CD8-positive, alpha-beta memory T cell (primary cell): Measurements from ENCODE around the gene PDCD1LG2. TPM values are rescaled to one million over a fixed set of nuclear protein-coding genes. Genes with fewer than 3 reads are reported as not detected.

ENCODE experiments used
- CTCF ChIA-PET: fragments of 350-600 bp; sonication (Branson Sonifier 250); formaldehyde crosslinking; loops from one replicate; lab custom pipeline; 2021; ENCODE audit warnings: antibody characterized with exemption; lab: Charles Lee
- POLR2A ChIA-PET: fragments of 350-600 bp; sonication (Branson Sonifier 250); formaldehyde crosslinking; loops from one replicate; lab custom pipeline; 2021; ENCODE audit warnings: antibody characterized with exemption; lab: Charles Lee
- DNase-seq, 5 donors: peaks; one replicate each; pipeline versions ENCODE4 v3.0.0 to v3.0.0-alpha.2; 2020 to 2022; ENCODE audit warnings: mixed read lengths in 1 of 5
- H3K27ac ChIP-seq: one replicate; pipeline ENCODE4 v1.7.0; 2013; ENCODE audit warnings: low read depth, mild to moderate bottlenecking, low read length, moderate library complexity
- H3K27me3 ChIP-seq: 2 replicates; pipeline ENCODE4 v1.7.0; 2013; ENCODE audit warnings: low read length, mild to moderate bottlenecking; ENCODE audit not compliant: insufficient read depth, poor library complexity, severe bottlenecking
- H3K36me3 ChIP-seq: 2 replicates; pipeline ENCODE4 v1.7.0; 2013; ENCODE audit warnings: mild to moderate bottlenecking, low read length, moderate library complexity; ENCODE audit not compliant: insufficient read depth
- H3K4me1 ChIP-seq: 2 replicates; pipeline ENCODE4 v1.7.0; 2013; ENCODE audit warnings: mild to moderate bottlenecking, low read length, moderate library complexity; ENCODE audit not compliant: insufficient read depth
- H3K4me3 ChIP-seq: 2 replicates; pipeline ENCODE4 v1.7.0; 2013; ENCODE audit warnings: mild to moderate bottlenecking, low read length
- H3K9me3 ChIP-seq: 2 replicates; pipeline ENCODE4 v1.7.0; 2013; ENCODE audit warnings: mild to moderate bottlenecking, low read length
- H3K27ac Mint-ChIP-seq, 8 donors: one replicate each; pipeline ENCODE4 v1.8.0; 2020 to 2021; ENCODE audit warnings: mixed read lengths in 8 of 8, mild to moderate bottlenecking in 6 of 8, inconsistent platforms in 3 of 8, moderate library complexity in 3 of 8
- H3K27me3 Mint-ChIP-seq, 2 donors: one replicate each; pipeline ENCODE4 v1.8.0; 2020 to 2021; ENCODE audit warnings: mixed read lengths in 2 of 2, mild to moderate bottlenecking in 1 of 2, moderate library complexity in 1 of 2
- H3K36me3 Mint-ChIP-seq, 3 donors: one replicate each; pipeline ENCODE4 v1.8.0; 2020 to 2021; ENCODE audit warnings: mixed read lengths in 3 of 3, inconsistent platforms in 1 of 3, mild to moderate bottlenecking in 1 of 3
- H3K4me1 Mint-ChIP-seq, 3 donors: one replicate each; pipeline ENCODE4 v1.8.0; 2020 to 2021; ENCODE audit warnings: mixed read lengths in 3 of 3, inconsistent platforms in 1 of 3, mild to moderate bottlenecking in 1 of 3
- H3K4me3 Mint-ChIP-seq, 7 donors: one replicate each; pipeline ENCODE4 v1.8.0; 2020 to 2021; ENCODE audit warnings: mixed read lengths in 7 of 7, mild to moderate bottlenecking in 6 of 7, moderate library complexity in 4 of 7, inconsistent platforms in 2 of 7
- H3K9me3 Mint-ChIP-seq, 5 donors: one replicate each; pipeline ENCODE4 v1.8.0; 2020 to 2022; ENCODE audit warnings: mixed read lengths in 5 of 5, mild to moderate bottlenecking in 3 of 5, moderate library complexity in 2 of 5, inconsistent platforms in 1 of 5
- polyA plus RNA-seq: library from polyadenylated mRNA; unstranded; fragments of 300-500 nt; fragmentation: Illumina TruSeq; gene quantifications from one replicate; pipeline ENCODE4 v1.2.3, GENCODE V29; 2021
- total RNA-seq, 2 experiments: library from RNA; stranded (reverse); gene quantifications; one replicate each; pipeline ENCODE4 v1.2.3, GENCODE V29; 2021

The PDCD1LG2 gene
- total and polyA plus RNA-seq, 3 experiments from 2014 or later: 0.33 to 0.37 TPM; not detected in 1

DNA sequence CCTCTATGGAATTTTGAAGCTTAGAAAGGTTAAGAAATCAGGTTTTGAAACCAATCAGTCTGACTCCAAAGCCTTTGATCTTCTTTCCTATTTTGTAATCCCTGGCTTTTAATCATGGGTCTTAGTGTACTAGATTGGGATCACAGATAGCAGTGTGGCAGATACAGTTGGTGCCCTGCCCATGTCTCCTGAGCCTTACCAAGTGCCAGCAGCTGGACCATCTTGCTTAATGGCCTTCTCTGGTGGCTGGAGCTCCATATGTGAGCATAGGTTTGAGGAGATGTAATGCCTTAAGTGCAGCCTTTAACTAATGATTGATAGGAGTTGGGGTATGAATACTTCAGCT, 101.8 kb downstream of the PDCD1LG2 start:
- CTCF ChIA-PET: interaction anchor here (0.9 kb wide), 1 partner anchor 12 kb away, joined by 6 read pairs; no protein-coding TSS in a partner anchor
- H3K27ac Mint-ChIP-seq: no peak overlapping the region
- peaks cover 10 to 19% (median 12%) of the 10 kb centered on the region in 3 donors for H3K4me1 Mint-ChIP-seq
- POLR2A ChIA-PET: no interaction called here
- Histone ChIP-seq H3K27ac (no peak overlapping the region), H3K4me1 (peaks cover 10% of the 10 kb centered on the region), H3K27me3 (no peaks in the 10 kb centered on the region), H3K4me3 (no peak overlapping the region), H3K9me3 (no peaks in the 10 kb centered on the region), H3K36me3 (no peaks in the 10 kb centered on the region)
- H3K27me3 Mint-ChIP-seq: no peaks in the 10 kb centered on the region
- no peaks in the 10 kb centered on the region for H3K9me3 Mint-ChIP-seq
- no peak for DNase-seq
- H3K36me3 Mint-ChIP-seq: peaks cover 0 to 2% (median 0%) of the 10 kb centered on the region in 3 donors
- H3K4me3 Mint-ChIP-seq: no peak overlapping the region

GRCh38 chr9:5614192-5614591, 103.9 kb downstream of the PDCD1LG2 start:
- no peaks in the 10 kb centered on the region for H3K27me3 ChIP-seq
- no peaks in the 10 kb centered on the region for H3K9me3 ChIP-seq
- H3K4me1 Mint-ChIP-seq: peaks cover 13 to 21% (median 15%) of the 10 kb centered on the region in 3 donors
- no peak overlapping the region for H3K4me3 ChIP-seq
- H3K27me3 Mint-ChIP-seq: no peaks in the 10 kb centered on the region
- DNase-seq: no peak
- ChIA-PET POLR2A (no interaction called here), CTCF (no interaction called here)
- peaks cover 0 to 4% (median 0%) of the 10 kb centered on the region in 3 donors for H3K36me3 Mint-ChIP-seq
- H3K9me3 Mint-ChIP-seq: no peaks in the 10 kb centered on the region
- H3K36me3 ChIP-seq: no peaks in the 10 kb centered on the region
- H3K27ac ChIP-seq: no peak overlapping the region
- peaks cover 1% of the 10 kb centered on the region for H3K4me1 ChIP-seq
- H3K27ac Mint-ChIP-seq: no peak overlapping the region
- H3K4me3 Mint-ChIP-seq: no peak overlapping the region

- Histone ChIP-seq H3K9me3 (no peaks in the 10 kb centered on the region), H3K4me1 (no peaks in the 10 kb centered on the region), H3K4me3 (no peak overlapping the region), H3K27me3 (no peaks in the 10 kb centered on the region), H3K36me3 (no peaks in the 10 kb centered on the region), H3K27ac (no peak overlapping the region)
- Mint-ChIP-seq H3K27me3 (no peaks in the 10 kb centered on the region), H3K27ac (peak overlapping the region in 1 of 8 donors; percentile 27), H3K36me3 (peaks cover 0 to 4% (median 0%) of the 10 kb centered on the region in 3 donors), H3K4me1 (peaks cover 13 to 20% (median 15%) of the 10 kb centered on the region in 3 donors), H3K9me3 (no peaks in the 10 kb centered on the region), H3K4me3 (no peak overlapping the region)
- DNase-seq: no peak
- ChIA-PET CTCF (no interaction called here), POLR2A (no interaction called here)
Observed at GRCh38 chr9:5614985-5615384, 104.7 kb downstream of the PDCD1LG2 start.

GRCh38 chr9:5617749-5618148, 107.4 kb downstream of the PDCD1LG2 start:
- Histone ChIP-seq H3K4me3 (no peak overlapping the region), H3K27ac (no peak overlapping the region)

GRCh38 chr9:5620494-5620893, 110.2 kb downstream of the PDCD1LG2 start:
- H3K36me3 Mint-ChIP-seq: peaks cover 3 to 10% (median 7%) of the 10 kb centered on the region in 3 donors
- no peaks in the 10 kb centered on the region for H3K27me3 Mint-ChIP-seq
- DNase-seq: no peak
- no peak overlapping the region for H3K27ac Mint-ChIP-seq
- ChIA-PET POLR2A (no interaction called here), CTCF (no interaction called here)
- H3K9me3 ChIP-seq: no peaks in the 10 kb centered on the region
- H3K4me3 ChIP-seq: no peak overlapping the region
- H3K4me1 Mint-ChIP-seq: peaks cover 21 to 50% (median 30%) of the 10 kb centered on the region in 3 donors
- no peak overlapping the region for H3K27ac ChIP-seq
- H3K27me3 ChIP-seq: no peaks in the 10 kb centered on the region
- H3K9me3 Mint-ChIP-seq: no peaks in the 10 kb centered on the region
- no peaks in the 10 kb centered on the region for H3K36me3 ChIP-seq
- H3K4me3 Mint-ChIP-seq: no peak overlapping the region
- H3K4me1 ChIP-seq: peaks cover 27% of the 10 kb centered on the region

More at GRCh38 chr9:5617749-5618148, 107.4 kb downstream of the PDCD1LG2 start:
- Histone ChIP-seq H3K27me3 (no peaks in the 10 kb centered on the region), H3K4me1 (peaks cover 4% of the 10 kb centered on the region), H3K36me3 (no peaks in the 10 kb centered on the region), H3K9me3 (no peaks in the 10 kb centered on the region)
- Mint-ChIP-seq H3K36me3 (peaks cover 3 to 12% (median 5%) of the 10 kb centered on the region in 3 donors), H3K4me1 (peaks cover 13 to 30% (median 19%) of the 10 kb centered on the region in 3 donors), H3K4me3 (no peak overlapping the region), H3K27me3 (no peaks in the 10 kb centered on the region), H3K27ac (peak overlapping the region in 1 of 8 donors; percentile 57), H3K9me3 (no peaks in the 10 kb centered on the region)
- DNase-seq: no peak
- ChIA-PET POLR2A (no interaction called here), CTCF (no interaction called here)

Other genes with a start within 250 kb of the PDCD1LG2 start
- 1 to 10 TPM; 1.9 to 2.8 TPM for gene RLN2, start 205.8 kb upstream of the PDCD1LG2 start, total RNA-seq
- gene RLN2, start 205.8 kb upstream of the PDCD1LG2 start, polyA plus RNA-seq: 8.8 TPM
- 1 to 10 TPM in 1 of 2 experiments, under 1 TPM in 1; 0.31 to 1.1 TPM for gene RLN1, start 170.7 kb upstream of the PDCD1LG2 start, total RNA-seq
- 4.1 TPM for gene RLN1, start 170.7 kb upstream of the PDCD1LG2 start, polyA plus RNA-seq
- 10 to 100 TPM; 34.3 to 36.1 TPM for gene PLGRKT, start 72.6 kb upstream of the PDCD1LG2 start, total RNA-seq
- 48.6 TPM for gene PLGRKT, start 72.6 kb upstream of the PDCD1LG2 start, polyA plus RNA-seq
- gene CD274, start 60.0 kb upstream of the PDCD1LG2 start, total RNA-seq: 10 to 100 TPM; 13.2 to 17.6 TPM
- 6.1 TPM for gene CD274, start 60.0 kb upstream of the PDCD1LG2 start, polyA plus RNA-seq
- 10 to 100 TPM; 13.2 to 15.0 TPM for gene RIC1, start 118.6 kb downstream of the PDCD1LG2 start, total RNA-seq
- 6.3 TPM for gene RIC1, start 118.6 kb downstream of the PDCD1LG2 start, polyA plus RNA-seq